ENCODE results near the gene DDX52.
A peak's percentile ranks its signal among the peaks of the same experiment; 100 is the strongest.
"Not testable (repeated sequence)": the region's sequence is repeated elsewhere in the genome, so short reads cannot be mapped to it uniquely, and the experiment has no call there.

DDX52 gene

DNA sequence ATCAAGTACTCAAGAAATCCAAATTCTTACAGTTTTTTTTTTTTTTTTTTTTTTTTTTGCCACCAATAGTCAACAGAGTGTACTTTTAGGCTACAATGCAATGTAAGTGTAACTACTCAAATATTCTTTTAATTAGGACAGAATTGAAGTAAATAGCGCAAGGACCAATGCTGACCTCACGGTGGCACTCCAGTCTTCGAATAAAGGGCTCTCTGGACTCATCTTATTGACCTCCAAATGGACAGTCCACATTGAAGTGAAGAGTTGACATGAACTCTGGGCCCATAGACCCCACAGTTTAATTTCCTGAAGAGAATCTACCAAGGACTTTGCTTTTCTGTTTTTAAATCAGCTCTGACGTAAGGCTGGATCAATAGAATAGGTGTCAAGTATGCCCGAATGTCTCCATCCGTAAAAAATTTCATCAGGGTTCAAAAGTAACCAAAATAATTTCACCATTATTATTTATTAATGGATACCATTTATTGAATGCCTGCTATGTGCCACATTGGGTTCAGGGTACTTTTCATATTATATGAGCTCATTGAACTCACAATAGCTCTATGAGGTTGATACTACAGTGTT is 7.3 kb upstream of the DDX52 start:
- DNase-seq = peak; percentile 33

DNA sequence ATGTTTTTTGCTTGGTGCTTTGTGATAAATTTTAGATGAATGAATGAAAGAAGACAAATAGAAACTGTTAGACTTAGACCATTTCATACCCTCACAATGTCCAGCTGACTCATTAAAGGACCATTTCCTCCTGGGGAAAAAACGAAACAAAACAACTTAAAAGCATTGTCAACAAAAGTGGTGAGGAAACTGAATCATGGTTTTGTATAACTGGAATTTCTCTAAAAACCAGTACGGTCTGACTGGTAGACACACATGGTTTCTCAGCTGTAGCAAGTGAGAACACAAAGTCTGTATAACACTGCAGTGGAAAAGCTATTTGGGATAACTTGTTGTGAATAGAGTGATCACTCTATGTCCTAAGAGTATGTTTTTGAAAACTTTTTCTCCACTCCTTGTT is 5.3 kb upstream of the DDX52 start:
- DNase-seq = no peak

DNA sequence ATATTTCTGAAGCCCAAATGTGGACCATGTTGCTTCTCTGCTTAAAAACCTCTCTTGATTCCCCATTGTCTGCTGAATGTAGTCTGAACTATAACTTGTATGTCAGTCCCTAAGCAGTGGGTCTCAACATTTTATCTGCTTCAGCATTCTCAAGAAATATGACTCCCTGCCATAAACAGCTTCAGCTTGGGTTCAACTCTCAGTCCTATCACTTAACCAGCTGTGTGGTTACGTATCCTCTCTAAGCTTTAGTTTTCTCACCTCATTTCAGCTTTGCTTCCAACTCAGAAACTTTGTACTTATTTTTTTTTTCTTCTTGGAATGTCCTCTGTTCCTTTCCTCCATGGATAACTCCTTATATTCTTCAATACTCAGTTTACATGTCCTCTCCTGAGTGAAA is 4.6 kb upstream of the DDX52 start:
- no peak for DNase-seq

DNA sequence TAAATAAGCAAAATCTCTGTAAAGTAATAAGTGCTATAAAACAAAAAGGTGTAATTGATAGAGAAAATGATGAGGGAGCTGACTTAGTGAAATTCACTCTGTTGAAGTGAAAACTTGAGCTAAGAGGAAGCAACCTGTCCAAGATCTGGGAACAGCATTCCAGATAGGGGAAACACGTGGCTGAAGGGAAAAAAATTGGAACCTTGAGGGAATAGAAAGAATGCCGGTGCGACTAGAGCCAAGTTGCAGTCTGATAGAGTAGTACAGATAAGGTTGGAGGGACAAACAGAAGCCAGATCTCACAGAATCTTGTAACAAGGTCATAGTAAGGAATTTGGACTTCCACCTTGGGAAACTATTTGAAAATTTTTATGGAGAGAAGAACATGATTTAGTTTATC is 623 bp upstream of the DDX52 start:
- no peak for DNase-seq

DNA sequence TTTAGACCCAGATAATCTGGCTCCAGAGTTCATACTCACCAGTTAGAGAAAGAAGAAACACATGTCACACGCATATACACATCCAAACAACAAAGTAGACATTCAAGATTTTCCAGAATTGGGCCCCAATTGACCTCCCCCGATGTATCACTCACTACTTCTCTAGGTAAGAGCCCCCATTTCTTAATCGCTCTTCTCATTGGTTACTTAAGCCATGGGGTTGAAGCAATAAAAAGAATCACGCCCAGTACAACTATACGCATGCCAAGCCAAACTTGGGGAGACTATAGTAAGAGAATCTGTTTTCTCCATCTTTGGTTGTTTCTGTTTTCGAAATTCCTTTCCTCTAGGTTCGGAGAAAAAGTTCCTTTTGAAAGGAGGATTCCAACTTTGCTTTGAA is 565 bp downstream of the DDX52 start:
- no peak for DNase-seq

- DNase-seq = no peak
These were observed 3.2 kb downstream of the DDX52 start for GRCh38 chr17:37640015-37640414.

DNA sequence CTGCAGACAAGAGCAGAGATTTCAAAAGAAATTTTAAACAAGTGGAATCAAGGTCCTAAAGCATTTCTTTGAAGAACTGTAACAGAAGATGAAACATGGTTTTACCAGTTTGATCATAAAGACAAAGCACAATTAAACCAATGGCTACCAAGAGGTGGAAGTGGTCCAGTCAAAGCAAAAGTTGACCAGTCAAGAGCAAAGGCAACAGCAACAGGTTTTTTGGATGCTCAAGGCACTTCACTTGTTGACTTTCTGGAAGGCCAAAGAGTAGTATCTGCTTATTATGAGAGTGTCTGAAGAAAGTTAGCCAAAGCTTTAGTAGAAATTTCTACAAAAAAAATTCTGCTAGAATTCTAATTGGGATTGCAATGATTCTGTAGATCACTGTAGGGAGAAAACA is 5.3 kb downstream of the DDX52 start:
- DNase-seq = no peak

- DNase-seq = not testable (repeated sequence)
These were observed 26.8 kb downstream of the DDX52 start for GRCh38 chr17:37616430-37616829.

- DNase-seq = no peak
These were observed 28.4 kb downstream of the DDX52 start for GRCh38 chr17:37614823-37615222.

- DNase-seq = no peak
These were observed 28.9 kb downstream of the DDX52 start for GRCh38 chr17:37614391-37614790.

- DNase-seq = no peak
These were observed 32.3 kb downstream of the DDX52 start for GRCh38 chr17:37610971-37611370.

- DNase-seq = not testable (repeated sequence)
These were observed 33.2 kb downstream of the DDX52 start for GRCh38 chr17:37610041-37610420.

- peak; percentile 99 for DNase-seq
These were observed 33.8 kb downstream of the DDX52 start, which contains the start of gene SYNRG for GRCh38 chr17:37609170-37610040. TSS of gene SYNRG (minus strand) at chr17:37609418. CDS start at chr17:37609355, 63 bp downstream.

- no peak for DNase-seq
These were observed 34.7 kb downstream of the DDX52 start for GRCh38 chr17:37608351-37609169.

DNA sequence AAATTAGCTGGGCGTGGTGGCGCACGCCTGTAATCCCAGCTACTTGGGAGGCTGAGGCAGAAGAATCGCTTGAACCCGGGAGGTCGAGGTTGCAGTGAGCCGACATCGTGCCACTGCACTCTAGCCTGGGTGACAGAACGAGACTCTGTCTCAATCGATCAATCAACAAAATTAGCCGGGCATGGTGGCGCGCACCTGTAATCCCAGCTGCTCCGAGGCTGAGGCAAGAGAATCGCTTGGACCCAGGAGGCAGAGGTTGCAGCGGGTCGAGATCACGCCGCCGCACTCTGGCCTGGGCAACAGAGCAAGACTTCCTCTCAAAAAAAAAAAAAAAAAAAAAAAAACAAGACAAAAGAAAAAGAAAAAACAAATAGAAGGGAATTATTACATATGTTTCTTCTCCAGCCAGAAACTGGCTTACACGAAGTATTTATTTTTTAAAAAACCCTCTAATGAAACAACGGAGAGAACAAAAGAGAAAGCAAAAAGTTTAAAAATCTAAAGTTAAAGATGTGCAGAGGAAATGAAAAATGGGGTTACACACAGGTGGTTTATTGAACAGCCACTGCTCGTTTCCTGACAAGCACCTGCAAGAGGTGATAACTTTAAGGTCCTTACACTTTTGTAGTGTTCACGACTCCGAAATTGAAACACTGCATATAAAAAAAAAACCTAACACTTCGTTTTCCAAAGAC is 35.5 kb downstream of the DDX52 start:
- DNase-seq = no peak

GRCh38 chr17:37605813-37606505 is 37.3 kb downstream of the DDX52 start:
- no peak for DNase-seq

GRCh38 chr17:37605081-37605480 is 38.2 kb downstream of the DDX52 start:
- no peak for DNase-seq

GRCh38 chr17:37604556-37604955 is 38.7 kb downstream of the DDX52 start:
- no peak for DNase-seq

GRCh38 chr17:37598145-37598544 is 45.1 kb downstream of the DDX52 start:
- DNase-seq = no peak

DNA sequence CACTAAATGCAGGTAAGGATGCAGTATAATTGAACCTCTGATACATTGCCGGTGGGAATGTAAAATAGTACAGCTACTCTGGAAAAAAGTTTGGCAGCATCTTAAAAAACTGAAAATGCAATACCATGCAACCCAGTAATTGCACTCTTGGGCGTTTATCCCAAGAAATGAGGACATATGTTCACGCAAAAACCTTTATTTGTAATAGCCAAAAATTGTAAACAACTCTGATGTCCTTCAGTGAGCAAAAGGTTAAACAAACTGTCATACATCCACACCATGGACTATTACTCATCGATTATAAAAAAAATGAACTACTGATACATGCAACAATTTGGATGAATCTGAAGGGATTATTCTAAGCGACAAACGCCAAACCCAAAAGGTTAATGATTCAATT is 51.0 kb downstream of the DDX52 start:
- DNase-seq = no peak

GRCh38 chr17:37585066-37585465 is 58.2 kb downstream of the DDX52 start:
- DNase-seq = no peak

DNA sequence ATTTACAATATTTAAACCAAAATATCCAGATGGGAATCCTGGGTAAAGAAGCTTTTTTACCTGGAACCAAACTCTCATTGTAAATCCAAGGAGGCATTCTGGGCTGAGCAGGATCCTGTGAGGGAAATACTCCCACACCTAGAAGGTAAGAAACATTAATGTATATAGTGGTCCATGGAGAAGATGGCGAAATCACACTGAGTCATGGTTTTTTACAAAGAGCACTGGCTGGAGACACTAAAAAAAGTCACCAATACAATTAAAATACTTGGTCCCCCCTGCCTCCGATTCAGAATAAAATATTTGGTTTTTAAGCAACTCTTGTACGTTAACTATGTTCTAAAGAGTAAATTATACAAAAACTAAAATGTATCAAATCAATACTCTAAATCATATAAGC is 67.0 kb downstream of the DDX52 start:
- no peak for DNase-seq
